GM12874 (cell line): ENCODE data around the gene GTF3A.

Experiments used
- CTCF ChIP-seq: IDR thresholded peaks from 2 replicates; pipeline ENCODE4 v1.5.1; 2011; ENCODE audit warnings: low read depth, mild to moderate bottlenecking, control low read depth, low read length, moderate library complexity; ENCODE audit not compliant: insufficient read depth

GTF3A gene

GRCh38 chr13:27406178-27406939 is 18.1 kb upstream of the GTF3A start:
- TF ChIP-seq CTCF, result peak; percentile 50; the same call in 1 of the 2 replicates

GRCh38 chr13:27408074-27408473 is 16.3 kb upstream of the GTF3A start:
- TF ChIP-seq CTCF, result no peak

GRCh38 chr13:27409013-27409412 is 15.4 kb upstream of the GTF3A start:
- no peak for TF ChIP-seq CTCF

- no peak for TF ChIP-seq CTCF
Measured at GRCh38 chr13:27411341-27411740, 13.1 kb upstream of the GTF3A start.

- TF ChIP-seq CTCF, result no peak
Measured at GRCh38 chr13:27415116-27415515, 9.3 kb upstream of the GTF3A start.

GRCh38 chr13:27419328-27419727 is 5.1 kb upstream of the GTF3A start:
- TF ChIP-seq CTCF, result no peak

GRCh38 chr13:27421101-27421871 is 3.1 kb upstream of the GTF3A start:
- no peak for TF ChIP-seq CTCF
